ENCODE measurements around the gene FOXN1. TPM values are rescaled to one million over a fixed set of nuclear protein-coding genes. Genes with fewer than 3 reads are reported as not detected.
"Not testable (repeated sequence)": the region's sequence is repeated elsewhere in the genome, so short reads cannot be mapped to it uniquely, and the experiment has no call there.

Gene FOXN1
- total RNA-seq: not detected in 2 replicates
- not detected in 2 replicates for polyA plus RNA-seq
- not detected in 2 replicates for polyA plus RNA-seq (2012)
- not detected in 2 replicates for polyA minus RNA-seq (ENCODE audit: low replicate concordance)

- no peaks in the 10 kb centered on the region for H4K20me1 ChIP-seq (ENCODE audit: control insufficient read depth, extremely low read depth, insufficient read depth, low read length)
- no peak within 1 kb of the TSS for H3K4me2 ChIP-seq (ENCODE audit: extremely low read depth, insufficient read depth, low read length)
- no peaks in the 10 kb centered on the region for H3K79me2 ChIP-seq (ENCODE audit: control insufficient read depth, insufficient read depth, low read length)
- no peak for DNase-seq (ENCODE audit: low read depth in 2 of 2)
- no peaks in the 10 kb centered on the region for H3K9me3 ChIP-seq (ENCODE audit: control insufficient read depth, insufficient read depth, low read depth, low read length)
- no peak within 1 kb of the TSS for H3K9ac ChIP-seq (ENCODE audit: insufficient read depth, low read length)
- H3K27me3 ChIP-seq (ENCODE audit: control insufficient read depth, insufficient read depth, low read length): peaks cover 18% of the 10 kb centered on the region
- no peaks in the 10 kb centered on the region for H3K4me1 ChIP-seq (ENCODE audit: control insufficient read depth, extremely low read depth, insufficient read depth, low read length)
- no peak within 1 kb of the TSS for H3K4me3 ChIP-seq (replicated peaks in 1 of 4; ENCODE audit: control extremely low read depth in 1 of 4, insufficient read depth in 1 of 4, low read depth in 3 of 4, low read length in 4 of 4)
- H3K36me3 ChIP-seq (ENCODE audit: control insufficient read depth, insufficient read depth, low read length): no peaks in the 10 kb centered on the region
- H2AFZ ChIP-seq (ENCODE audit: low read length): no peak within 1 kb of the TSS
- no peak within 1 kb of the TSS for H3K27ac ChIP-seq (ENCODE audit: insufficient read depth, low read length)
- TF ChIP-seq CTCF (conservative IDR thresholded peaks at IDR 0.05 in 1 of 2, IDR thresholded peaks at IDR 0.05 in 1 of 2; ENCODE audit: low read depth in 1 of 2, low read length in 2 of 2): no peak
- no peak for TF ChIP-seq EZH2 (IDR thresholded peaks at IDR 0.05; ENCODE audit: low read length, missing control alignments)
Measured at GRCh38 chr17:28505986-28506665, at the start of gene FOXN1. Gene FOXN1, plus strand, starts transcription at chr17:28506348. Its CDS starts 17,622 bp downstream, at chr17:28523970.

DNA sequence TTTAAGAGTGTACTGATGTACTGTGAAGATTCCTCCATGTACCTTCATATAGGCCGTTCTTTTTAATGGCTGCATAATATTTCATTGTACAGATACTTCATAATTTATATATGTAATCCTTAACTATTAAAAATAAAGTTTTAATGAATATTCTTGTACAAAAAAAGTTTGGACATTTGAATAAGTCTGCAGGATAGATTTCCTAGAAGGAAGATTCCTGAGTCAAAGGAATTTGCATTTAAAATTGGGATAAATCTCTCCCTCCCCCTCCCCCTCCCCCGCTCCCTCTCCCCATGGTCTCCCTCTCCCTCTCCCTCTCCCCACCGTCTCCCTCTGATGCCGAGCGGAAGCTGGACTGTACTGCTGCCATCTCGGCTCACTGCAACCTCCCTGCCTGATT, 48.3 kb upstream of the FOXN1 start:
- no peaks in the 10 kb centered on the region for H3K4me1 ChIP-seq (ENCODE audit: control insufficient read depth, extremely low read depth, insufficient read depth, low read length)
- H3K27ac ChIP-seq (ENCODE audit: insufficient read depth, low read length): no peak overlapping the region
- no peaks in the 10 kb centered on the region for H3K79me2 ChIP-seq (ENCODE audit: control insufficient read depth, insufficient read depth, low read length)
- no peak overlapping the region for H3K4me3 ChIP-seq (replicated peaks in 1 of 4; ENCODE audit: control extremely low read depth in 1 of 4, insufficient read depth in 1 of 4, low read depth in 3 of 4, low read length in 4 of 4)
- no peaks in the 10 kb centered on the region for H3K9me3 ChIP-seq (ENCODE audit: control insufficient read depth, insufficient read depth, low read depth, low read length)
- no peak overlapping the region for H3K4me2 ChIP-seq (ENCODE audit: extremely low read depth, insufficient read depth, low read length)
- no peak for DNase-seq (ENCODE audit: low read depth in 2 of 2)
- H3K9ac ChIP-seq (ENCODE audit: insufficient read depth, low read length): no peak overlapping the region
- TF ChIP-seq CTCF (conservative IDR thresholded peaks at IDR 0.05 in 1 of 2, IDR thresholded peaks at IDR 0.05 in 1 of 2; ENCODE audit: low read depth in 1 of 2, low read length in 2 of 2): no peak
- no peak for TF ChIP-seq EZH2 (IDR thresholded peaks at IDR 0.05; ENCODE audit: low read length, missing control alignments)
- no peak overlapping the region for H2AFZ ChIP-seq (ENCODE audit: low read length)
- no peaks in the 10 kb centered on the region for H3K36me3 ChIP-seq (ENCODE audit: control insufficient read depth, insufficient read depth, low read length)
- no peaks in the 10 kb centered on the region for H3K27me3 ChIP-seq (ENCODE audit: control insufficient read depth, insufficient read depth, low read length)
- H4K20me1 ChIP-seq (ENCODE audit: control insufficient read depth, extremely low read depth, insufficient read depth, low read length): no peaks in the 10 kb centered on the region

DNA sequence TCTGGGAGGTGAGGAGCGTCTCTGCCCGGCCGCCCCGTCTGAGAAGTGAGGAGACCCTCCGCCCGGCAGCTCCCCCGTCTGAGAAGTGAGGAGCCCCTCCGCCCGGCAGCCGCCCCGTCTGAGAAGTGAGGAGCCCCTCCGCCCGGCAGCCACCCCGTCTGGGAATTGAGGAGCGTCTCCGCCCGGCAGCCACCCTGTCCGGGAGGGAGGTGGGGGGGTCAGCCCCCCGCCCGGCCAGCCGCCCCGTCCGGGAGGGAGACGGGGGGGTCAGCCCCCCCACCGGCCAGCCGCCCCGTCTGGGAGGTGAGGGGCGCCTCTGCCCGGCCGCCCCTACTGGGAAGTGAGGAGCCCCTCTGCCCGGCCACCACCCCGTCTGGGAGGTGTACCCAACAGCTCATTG, 47.3 kb upstream of the FOXN1 start:
- not testable (repeated sequence) for H3K36me3 ChIP-seq (ENCODE audit: control insufficient read depth, insufficient read depth, low read length); H3K79me2 ChIP-seq (ENCODE audit: control insufficient read depth, insufficient read depth, low read length); H3K4me3 ChIP-seq (replicated peaks in 1 of 4; ENCODE audit: control extremely low read depth in 1 of 4, insufficient read depth in 1 of 4, low read depth in 3 of 4, low read length in 4 of 4); H3K9me3 ChIP-seq (ENCODE audit: control insufficient read depth, insufficient read depth, low read depth, low read length); H2AFZ ChIP-seq (ENCODE audit: low read length); H3K9ac ChIP-seq (ENCODE audit: insufficient read depth, low read length); H3K27me3 ChIP-seq (ENCODE audit: control insufficient read depth, insufficient read depth, low read length); H3K27ac ChIP-seq (ENCODE audit: insufficient read depth, low read length); H4K20me1 ChIP-seq (ENCODE audit: control insufficient read depth, extremely low read depth, insufficient read depth, low read length); H3K4me1 ChIP-seq (ENCODE audit: control insufficient read depth, extremely low read depth, insufficient read depth, low read length); DNase-seq (ENCODE audit: low read depth in 2 of 2); H3K4me2 ChIP-seq (ENCODE audit: extremely low read depth, insufficient read depth, low read length)

Data from fibroblast of lung (primary cell).